ENCODE data around the gene INPP5K. TPM values are rescaled to one million over a fixed set of nuclear protein-coding genes. Genes with fewer than 3 reads are reported as not detected.
A peak's percentile ranks its signal among the peaks of the same experiment; 100 is the strongest.

Gene INPP5K
- total RNA-seq, 1 donor: 51.4 TPM

- H2AFZ ChIP-seq (ENCODE audit: low read length): no peak overlapping the region
- H3K9me3 ChIP-seq (ENCODE audit: low read depth, low read length): no peaks in the 10 kb centered on the region
- no peaks in the 10 kb centered on the region for H3K27me3 ChIP-seq (ENCODE audit: insufficient read depth, low read length)
- H3K36me3 ChIP-seq (ENCODE audit: insufficient read depth, low read length): peaks cover 78% of the 10 kb centered on the region
- no peak overlapping the region for H3K4me3 ChIP-seq (ENCODE audit: insufficient read depth, low read length)
- H3K4me1 ChIP-seq (ENCODE audit: insufficient read depth, low read length): peaks cover 5% of the 10 kb centered on the region
- H4K20me1 ChIP-seq (ENCODE audit: insufficient read depth, low read length): peaks cover 27% of the 10 kb centered on the region
- no peak for TF ChIP-seq CTCF (IDR thresholded peaks at IDR 0.05; ENCODE audit: extremely low read depth, low read depth, low read length)
- no peak overlapping the region for H3K4me2 ChIP-seq (ENCODE audit: insufficient read depth, low read length)
- no peak overlapping the region for H3K27ac ChIP-seq (ENCODE audit: low read depth, low read length)
- H3K79me2 ChIP-seq (ENCODE audit: insufficient read depth, low read length): peaks cover 7% of the 10 kb centered on the region
- DNase-seq (ENCODE audit: insufficient read length, low spot score, missing footprints): peak; percentile 75
Observed at GRCh38 chr17:1471911-1472821, 44.2 kb downstream of the INPP5K start.

- Histone ChIP-seq H4K20me1 (ENCODE audit: insufficient read depth, low read length) (peaks cover 26% of the 10 kb centered on the region), H3K27ac (ENCODE audit: low read depth, low read length) (no peak overlapping the region), H3K79me2 (ENCODE audit: insufficient read depth, low read length) (peaks cover 7% of the 10 kb centered on the region), H2AFZ (ENCODE audit: low read length) (no peak overlapping the region), H3K4me2 (ENCODE audit: insufficient read depth, low read length) (no peak overlapping the region), H3K4me3 (ENCODE audit: insufficient read depth, low read length) (no peak overlapping the region), H3K4me1 (ENCODE audit: insufficient read depth, low read length) (peaks cover 4% of the 10 kb centered on the region), H3K36me3 (ENCODE audit: insufficient read depth, low read length) (peaks cover 78% of the 10 kb centered on the region), H3K9me3 (ENCODE audit: low read depth, low read length) (no peaks in the 10 kb centered on the region), H3K27me3 (ENCODE audit: insufficient read depth, low read length) (no peaks in the 10 kb centered on the region)
- DNase-seq (ENCODE audit: insufficient read length, low spot score, missing footprints): peak; percentile 81
- TF ChIP-seq CTCF (IDR thresholded peaks at IDR 0.05; ENCODE audit: extremely low read depth, low read depth, low read length): no peak
Observed at GRCh38 chr17:1471490-1471889, 44.9 kb downstream of the INPP5K start.

- Histone ChIP-seq H3K4me2 (ENCODE audit: insufficient read depth, low read length) (no peak overlapping the region), H3K36me3 (ENCODE audit: insufficient read depth, low read length) (peaks cover 78% of the 10 kb centered on the region), H3K79me2 (ENCODE audit: insufficient read depth, low read length) (peaks cover 7% of the 10 kb centered on the region), H3K4me1 (ENCODE audit: insufficient read depth, low read length) (no peaks in the 10 kb centered on the region), H3K9me3 (ENCODE audit: low read depth, low read length) (no peaks in the 10 kb centered on the region), H3K27ac (ENCODE audit: low read depth, low read length) (no peak overlapping the region), H3K27me3 (ENCODE audit: insufficient read depth, low read length) (no peaks in the 10 kb centered on the region), H2AFZ (ENCODE audit: low read length) (no peak overlapping the region), H4K20me1 (ENCODE audit: insufficient read depth, low read length) (peaks cover 24% of the 10 kb centered on the region), H3K4me3 (ENCODE audit: insufficient read depth, low read length) (no peak overlapping the region)
- peak; percentile 51 for DNase-seq (ENCODE audit: insufficient read length, low spot score, missing footprints)
- TF ChIP-seq CTCF (IDR thresholded peaks at IDR 0.05; ENCODE audit: extremely low read depth, low read depth, low read length): no peak
Observed at GRCh38 chr17:1470755-1471462, 45.5 kb downstream of the INPP5K start.

Measured in osteoblast (primary cell).